Skeletal muscle tissue (tissue), 4 donors: ENCODE data around the gene GLT6D1. TPM values are rescaled to one million over a fixed set of nuclear protein-coding genes. Genes with fewer than 3 reads are reported as not detected.

Source experiments
- H3K27ac ChIP-seq: one replicate; pipeline ENCODE4 v1.7.0; 2013; ENCODE audit warnings: mild to moderate bottlenecking, low read depth, low read length, inconsistent platforms
- H3K27me3 ChIP-seq, 3 donors: one replicate each; pipeline ENCODE4 v1.7.0; 2013; ENCODE audit warnings: low read length in 3 of 3; ENCODE audit not compliant: control insufficient read depth in 3 of 3, insufficient read depth in 3 of 3
- H3K36me3 ChIP-seq, 3 donors: one replicate each; pipeline ENCODE4 v1.7.0; 2013; ENCODE audit warnings: low read length in 3 of 3; ENCODE audit not compliant: control insufficient read depth in 3 of 3, insufficient read depth in 3 of 3
- H3K4me1 ChIP-seq, 3 donors: one replicate each; pipeline ENCODE4 v1.7.0; 2013; ENCODE audit warnings: low read length in 3 of 3, mild to moderate bottlenecking in 3 of 3; ENCODE audit not compliant: control insufficient read depth in 3 of 3, insufficient read depth in 3 of 3
- H3K4me3 ChIP-seq, 3 donors: one replicate each; pipeline ENCODE4 v1.7.0; 2013; ENCODE audit warnings: low read length in 3 of 3
- H3K9ac ChIP-seq, 3 donors: one replicate each; pipeline ENCODE4 v1.7.0; 2013; ENCODE audit warnings: low read length in 3 of 3, mild to moderate bottlenecking in 3 of 3, moderate library complexity in 2 of 3, low read depth in 1 of 3
- H3K9me3 ChIP-seq, 3 donors: one replicate each; pipeline ENCODE4 v1.7.0; 2013; ENCODE audit warnings: low read length in 3 of 3; ENCODE audit not compliant: control insufficient read depth in 3 of 3
- total RNA-seq: library from RNA; depleted of rRNA; stranded (reverse); fragments of >200 nt; gene quantifications from one replicate; pipeline ENCODE4 v1.2.3, GENCODE V29; 2014
- donor health status: Osteomylitis.

GLT6D1 gene
- total RNA-seq = not detected

DNA sequence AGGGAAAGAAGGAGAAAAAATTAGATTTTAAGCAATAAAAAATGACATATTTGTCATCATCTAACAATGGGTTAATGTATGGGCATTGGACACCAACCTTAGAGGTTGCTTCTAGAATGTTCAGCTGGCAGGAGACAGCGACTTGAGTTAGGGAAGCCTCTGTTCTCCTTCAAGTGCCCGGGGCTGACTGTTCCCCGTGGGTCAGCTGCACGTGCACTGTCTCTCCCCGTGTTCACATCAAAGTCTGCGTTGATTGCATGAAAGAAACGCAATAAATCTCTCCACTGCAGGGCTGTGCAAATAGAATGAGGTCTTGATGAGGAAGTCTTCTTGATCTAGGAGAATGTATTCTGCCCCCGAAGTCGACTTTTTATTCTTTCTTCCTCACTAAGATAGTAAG is at the start of gene GLT6D1:
Gene GLT6D1 (minus strand): TSS at position 345 of the 400 bp plus-strand sequence. CDS start 353 bp downstream, outside the sequence.
- Histone ChIP-seq H3K27ac (no peak within 1 kb of the TSS), H3K27me3 (peaks cover 13 to 28% (median 18%) of the 10 kb centered on the region in 3 donors), H3K9ac (no peak within 1 kb of the TSS), H3K4me1 (no peaks in the 10 kb centered on the region), H3K9me3 (no peaks in the 10 kb centered on the region), H3K36me3 (no peaks in the 10 kb centered on the region), H3K4me3 (no peak within 1 kb of the TSS)

- Histone ChIP-seq H3K9ac (no peak overlapping the region), H3K27ac (no peak overlapping the region), H3K36me3 (no peaks in the 10 kb centered on the region), H3K4me1 (no peaks in the 10 kb centered on the region), H3K9me3 (no peaks in the 10 kb centered on the region), H3K4me3 (no peak overlapping the region), H3K27me3 (peaks cover 30 to 56% (median 50%) of the 10 kb centered on the region in 3 donors)
Measured at GRCh38 chr9:135689011-135689410, 49.7 kb upstream of the GLT6D1 start.

DNA sequence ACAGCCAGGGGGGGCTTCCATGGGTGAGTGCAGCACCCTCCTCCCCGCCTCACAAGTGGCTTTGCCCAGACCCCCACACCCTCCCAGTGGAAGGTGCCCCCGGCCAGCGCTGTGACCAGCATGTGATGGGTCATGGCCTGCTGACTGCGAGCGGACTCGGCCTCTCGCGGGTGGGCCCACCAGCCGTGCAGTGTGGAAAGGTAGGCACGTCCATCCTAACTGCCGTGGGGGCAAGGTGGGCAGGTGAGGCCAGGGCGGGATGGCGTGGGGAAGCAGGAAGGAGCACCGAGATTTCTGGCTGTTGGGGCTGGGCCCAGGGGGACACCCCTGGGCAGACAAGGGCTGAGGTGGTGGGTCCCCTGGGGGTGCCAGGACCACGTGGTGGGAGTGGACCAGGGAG is 47.9 kb upstream of the GLT6D1 start:
- no peaks in the 10 kb centered on the region for H3K36me3 ChIP-seq
- no peak overlapping the region for H3K4me3 ChIP-seq
- H3K27me3 ChIP-seq = peaks cover 19 to 62% (median 53%) of the 10 kb centered on the region in 3 donors
- no peak overlapping the region for H3K27ac ChIP-seq
- no peak overlapping the region for H3K9ac ChIP-seq
- H3K9me3 ChIP-seq = no peaks in the 10 kb centered on the region
- H3K4me1 ChIP-seq = no peaks in the 10 kb centered on the region

- H3K27ac ChIP-seq = no peak overlapping the region
- H3K36me3 ChIP-seq = no peaks in the 10 kb centered on the region
- H3K4me3 ChIP-seq = no peak overlapping the region
- H3K9ac ChIP-seq = no peak overlapping the region
- no peaks in the 10 kb centered on the region for H3K9me3 ChIP-seq
- peaks cover 8 to 56% (median 52%) of the 10 kb centered on the region in 3 donors for H3K27me3 ChIP-seq
- H3K4me1 ChIP-seq = no peaks in the 10 kb centered on the region
Measured at GRCh38 chr9:135684691-135685090, 45.4 kb upstream of the GLT6D1 start.

DNA sequence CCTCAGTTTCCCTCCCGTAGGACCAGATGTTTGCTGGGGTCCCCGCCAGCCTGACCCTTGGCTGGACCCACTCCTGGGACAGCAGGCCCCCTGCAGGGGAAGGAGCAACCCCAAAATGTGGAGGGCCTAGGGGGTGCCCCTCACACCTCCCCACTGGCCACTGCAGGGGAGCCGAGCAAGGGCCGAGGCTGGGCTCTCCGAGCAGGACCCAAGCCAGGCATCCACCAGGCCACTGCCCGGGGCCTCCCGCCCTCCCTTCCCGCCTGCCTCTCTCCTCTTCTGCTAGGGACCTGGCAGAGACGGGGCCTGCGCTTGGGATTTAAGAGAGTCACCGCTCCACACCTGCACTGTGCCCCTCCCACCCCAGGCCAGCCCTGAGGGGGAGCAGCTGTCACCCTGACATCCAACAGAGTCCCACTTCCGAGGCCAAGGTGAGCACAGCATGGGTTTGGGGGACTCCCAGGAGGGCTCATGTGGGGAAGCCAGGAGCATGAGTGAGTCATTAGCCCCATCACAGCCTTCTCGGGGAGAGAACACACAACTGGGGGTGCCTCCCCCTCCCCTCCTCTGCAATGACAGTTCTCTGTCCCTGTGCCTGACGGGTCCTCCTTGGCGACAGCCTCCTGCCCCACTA is 44.2 kb upstream of the GLT6D1 start:
- Histone ChIP-seq H3K9me3 (no peaks in the 10 kb centered on the region), H3K27me3 (peaks cover 8 to 52% (median 42%) of the 10 kb centered on the region in 3 donors), H3K27ac (no peak overlapping the region), H3K36me3 (no peaks in the 10 kb centered on the region), H3K4me3 (no peak overlapping the region), H3K4me1 (no peaks in the 10 kb centered on the region), H3K9ac (no peak overlapping the region)

DNA sequence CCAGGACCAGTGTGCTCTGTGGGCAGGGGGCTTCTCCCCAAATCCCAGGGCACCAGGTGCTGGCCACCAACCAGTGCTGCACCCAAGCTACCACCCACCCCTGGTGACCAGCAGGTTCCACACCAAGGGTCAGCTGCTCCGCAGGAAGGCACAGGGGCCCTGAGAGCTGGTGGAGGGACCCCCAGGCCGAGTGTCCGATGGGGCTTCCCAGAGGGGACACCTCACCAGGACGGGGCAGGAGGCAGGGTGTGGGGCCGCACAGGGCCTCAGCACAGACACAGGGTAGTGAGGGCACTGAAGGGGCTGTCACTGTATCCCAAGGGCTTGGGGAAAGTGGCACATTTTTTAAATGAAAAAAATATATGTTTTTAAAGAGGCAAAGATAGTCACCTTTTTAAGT is 41.8 kb upstream of the GLT6D1 start:
- H3K4me1 ChIP-seq = no peaks in the 10 kb centered on the region
- H3K27me3 ChIP-seq = peaks cover 8 to 41% (median 36%) of the 10 kb centered on the region in 3 donors
- no peak overlapping the region for H3K27ac ChIP-seq
- no peaks in the 10 kb centered on the region for H3K36me3 ChIP-seq
- H3K4me3 ChIP-seq = no peak overlapping the region
- H3K9me3 ChIP-seq = no peaks in the 10 kb centered on the region
- no peak overlapping the region for H3K9ac ChIP-seq

- H3K9me3 ChIP-seq = no peaks in the 10 kb centered on the region
- no peak overlapping the region for H3K4me3 ChIP-seq
- no peaks in the 10 kb centered on the region for H3K4me1 ChIP-seq
- no peak overlapping the region for H3K9ac ChIP-seq
- H3K27me3 ChIP-seq = peaks cover 8 to 38% (median 36%) of the 10 kb centered on the region in 3 donors
- H3K27ac ChIP-seq = no peak overlapping the region
- no peaks in the 10 kb centered on the region for H3K36me3 ChIP-seq
Measured at GRCh38 chr9:135680056-135680455, 40.7 kb upstream of the GLT6D1 start.

DNA sequence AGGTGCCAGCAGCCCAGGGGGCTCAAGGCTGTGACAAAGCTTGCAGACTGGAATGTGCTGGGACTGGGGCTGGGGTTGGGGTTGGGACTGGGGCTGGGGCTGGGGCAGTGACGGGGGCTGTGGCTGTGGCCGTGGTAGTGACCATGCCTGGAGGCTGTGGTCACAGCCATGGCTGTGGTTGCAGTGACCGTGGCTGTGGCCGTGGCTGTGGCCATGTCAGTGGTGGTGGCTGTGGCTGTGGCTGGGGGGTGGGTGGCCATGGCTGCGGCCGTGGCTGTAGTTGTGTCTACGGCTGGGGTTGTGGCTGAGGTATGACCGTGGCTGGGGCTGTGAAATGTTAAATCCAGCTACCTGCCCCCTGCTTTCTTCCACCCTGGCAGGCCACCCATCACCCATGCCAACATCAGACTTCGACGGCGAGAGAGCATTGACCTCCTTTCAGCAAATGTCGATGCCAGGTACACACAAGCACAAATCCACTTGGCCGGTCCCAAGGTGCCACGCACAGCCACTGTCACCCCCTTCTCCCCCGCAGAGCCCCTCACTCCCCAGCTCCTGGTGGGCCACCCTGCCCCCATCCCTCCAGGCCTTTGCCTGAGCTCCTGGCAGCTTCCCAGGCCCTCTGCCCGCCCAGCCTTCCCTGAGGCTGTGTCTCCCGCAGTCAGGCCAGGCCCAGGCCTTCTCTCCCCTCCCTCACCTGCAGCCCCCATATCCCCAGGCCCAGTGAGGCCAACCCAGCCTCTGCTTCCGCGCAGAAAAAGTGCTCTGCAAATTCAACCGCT is 39.1 kb upstream of the GLT6D1 start:
- Histone ChIP-seq H3K4me3 (no peak overlapping the region), H3K4me1 (no peaks in the 10 kb centered on the region), H3K27me3 (peaks cover 0 to 26% (median 23%) of the 10 kb centered on the region in 3 donors), H3K36me3 (no peaks in the 10 kb centered on the region), H3K27ac (no peak overlapping the region), H3K9me3 (no peaks in the 10 kb centered on the region), H3K9ac (no peak overlapping the region)

- no peaks in the 10 kb centered on the region for H3K4me1 ChIP-seq
- no peaks in the 10 kb centered on the region for H3K9me3 ChIP-seq
- no peak overlapping the region for H3K4me3 ChIP-seq
- H3K27me3 ChIP-seq = peaks cover 3 to 24% (median 20%) of the 10 kb centered on the region in 3 donors
- no peak overlapping the region for H3K27ac ChIP-seq
- H3K9ac ChIP-seq = no peak overlapping the region
- H3K36me3 ChIP-seq = no peaks in the 10 kb centered on the region
Measured at GRCh38 chr9:135677641-135678168, 38.4 kb upstream of the GLT6D1 start.

GRCh38 chr9:135676891-135677290 is 37.6 kb upstream of the GLT6D1 start:
- Histone ChIP-seq H3K27ac (no peak overlapping the region), H3K4me1 (no peaks in the 10 kb centered on the region), H3K4me3 (no peak overlapping the region), H3K9ac (no peak overlapping the region), H3K9me3 (no peaks in the 10 kb centered on the region), H3K27me3 (peaks cover 8 to 23% (median 21%) of the 10 kb centered on the region in 3 donors), H3K36me3 (no peaks in the 10 kb centered on the region)
